ENCODE data around the gene ROR1. TPM values are rescaled to one million over a fixed set of nuclear protein-coding genes. Genes with fewer than 3 reads are reported as not detected.

ROR1 gene
- total and polyA plus RNA-seq, 2 of the 4 experiments (the other 2 are of a cell fraction) = 4.4 to 10.0 TPM

DNA sequence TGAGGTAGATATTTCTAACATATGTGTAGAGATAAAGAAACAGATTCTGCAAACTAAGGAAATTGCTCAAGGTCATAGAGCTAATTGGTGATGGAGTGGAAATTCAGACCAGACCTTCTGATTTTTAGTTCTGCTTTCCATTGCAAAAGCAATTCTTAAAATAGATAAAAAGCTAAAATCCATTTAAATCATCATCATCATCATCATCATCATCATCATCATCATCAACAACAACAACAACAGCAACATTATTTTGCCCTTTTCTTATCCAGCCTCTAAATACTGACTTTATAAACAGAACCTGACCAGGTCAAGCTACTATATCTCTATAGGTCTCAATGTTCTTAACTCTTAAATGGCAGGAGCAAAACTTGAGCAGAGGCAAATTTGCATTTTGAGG, 14.0 kb upstream of the ROR1 start:
- CTCF ChIA-PET = interaction anchor here (0.6 to 1.3 kb wide), 2 partner anchors 225 to 377 kb away, joined by 3 to 4 read pairs; no protein-coding TSS in a partner anchor
- POLR2A ChIA-PET (ENCODE audit: unreplicated experiment) = no interaction called here
- no peak overlapping the region for H3K4me3 ChIP-seq (ENCODE audit: insufficient read depth, low read depth, low read length)
- peaks cover 2% of the 10 kb centered on the region; the same call in 1 of the 2 replicates for H3K27me3 ChIP-seq (ENCODE audit: control insufficient read depth, insufficient read depth, low read length)
- H2AK9ac ChIP-seq (replicated peaks; ENCODE audit: low read depth, low read length, poor library complexity) = no peak overlapping the region
- no peak overlapping the region for H2BK5ac ChIP-seq (ENCODE audit: low read depth, low read length, poor library complexity, severe bottlenecking)
- H2BK20ac ChIP-seq (ENCODE audit: low read depth, low read length) = no peak overlapping the region
- dilution Hi-C loops (cut with HindIII; ENCODE audit: low sequenced_read_pairs, unreplicated experiment) = no loop called here
- H2AK5ac ChIP-seq (ENCODE audit: low read depth, low read length) = no peak overlapping the region
- H3K56ac ChIP-seq (ENCODE audit: extremely low read depth, insufficient read depth, low read length) = no peak overlapping the region
- no peak overlapping the region for H3K4ac ChIP-seq (ENCODE audit: low read depth, low read length)
- H3K4me1 ChIP-seq (ENCODE audit: control insufficient read depth, insufficient read depth, low read length) = no peaks in the 10 kb centered on the region
- TF ChIP-seq RAD21 (IDR thresholded peaks at IDR 0.05; ENCODE audit: low read length) (no peak), MAFK (IDR thresholded peaks at IDR 0.05; ENCODE audit: low read depth, low read length) (no peak), CHD1 (IDR thresholded peaks at IDR 0.05; ENCODE audit: low read depth, low read length) (no peak), MAZ (IDR thresholded peaks at IDR 0.05; ENCODE audit: borderline replicate concordance, low read depth, low read length) (no peak), MXI1 (IDR thresholded peaks at IDR 0.05; ENCODE audit: borderline replicate concordance, low read depth, low read length) (no peak), RFX5 (IDR thresholded peaks at IDR 0.05; ENCODE audit: low read depth, low read length) (no peak), FOS (IDR thresholded peaks at IDR 0.05; ENCODE audit: low read depth, low read length) (no peak), CEBPB (IDR thresholded peaks at IDR 0.05; ENCODE audit: low read depth, low read length) (no peak), POLR2A (IDR thresholded peaks at IDR 0.05; ENCODE audit: low read depth, low read length) (no peak), BHLHE40 (IDR thresholded peaks at IDR 0.05; ENCODE audit: low read depth, low read length) (no peak), SMC3 (IDR thresholded peaks at IDR 0.05; ENCODE audit: low read depth, low read length) (no peak), RCOR1 (IDR thresholded peaks at IDR 0.05; ENCODE audit: insufficient replicate concordance, low read length) (no peak), NFE2L2 (IDR thresholded peaks at IDR 0.05; ENCODE audit: low read depth, low read length) (no peak)
- TF ChIP-seq, protein P1, sequence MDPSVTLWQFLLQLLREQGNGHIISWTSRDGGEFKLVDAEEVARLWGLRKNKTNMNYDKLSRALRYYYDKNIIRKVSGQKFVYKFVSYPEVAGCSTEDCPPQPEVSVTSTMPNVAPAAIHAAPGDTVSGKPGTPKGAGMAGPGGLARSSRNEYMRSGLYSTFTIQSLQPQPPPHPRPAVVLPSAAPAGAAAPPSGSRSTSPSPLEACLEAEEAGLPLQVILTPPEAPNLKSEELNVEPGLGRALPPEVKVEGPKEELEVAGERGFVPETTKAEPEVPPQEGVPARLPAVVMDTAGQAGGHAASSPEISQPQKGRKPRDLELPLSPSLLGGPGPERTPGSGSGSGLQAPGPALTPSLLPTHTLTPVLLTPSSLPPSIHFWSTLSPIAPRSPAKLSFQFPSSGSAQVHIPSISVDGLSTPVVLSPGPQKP (IDR thresholded peaks at IDR 0.05; ENCODE audit: borderline replicate concordance, low read depth, low read length) = no peak
- TF ChIP-seq, protein P2, sequence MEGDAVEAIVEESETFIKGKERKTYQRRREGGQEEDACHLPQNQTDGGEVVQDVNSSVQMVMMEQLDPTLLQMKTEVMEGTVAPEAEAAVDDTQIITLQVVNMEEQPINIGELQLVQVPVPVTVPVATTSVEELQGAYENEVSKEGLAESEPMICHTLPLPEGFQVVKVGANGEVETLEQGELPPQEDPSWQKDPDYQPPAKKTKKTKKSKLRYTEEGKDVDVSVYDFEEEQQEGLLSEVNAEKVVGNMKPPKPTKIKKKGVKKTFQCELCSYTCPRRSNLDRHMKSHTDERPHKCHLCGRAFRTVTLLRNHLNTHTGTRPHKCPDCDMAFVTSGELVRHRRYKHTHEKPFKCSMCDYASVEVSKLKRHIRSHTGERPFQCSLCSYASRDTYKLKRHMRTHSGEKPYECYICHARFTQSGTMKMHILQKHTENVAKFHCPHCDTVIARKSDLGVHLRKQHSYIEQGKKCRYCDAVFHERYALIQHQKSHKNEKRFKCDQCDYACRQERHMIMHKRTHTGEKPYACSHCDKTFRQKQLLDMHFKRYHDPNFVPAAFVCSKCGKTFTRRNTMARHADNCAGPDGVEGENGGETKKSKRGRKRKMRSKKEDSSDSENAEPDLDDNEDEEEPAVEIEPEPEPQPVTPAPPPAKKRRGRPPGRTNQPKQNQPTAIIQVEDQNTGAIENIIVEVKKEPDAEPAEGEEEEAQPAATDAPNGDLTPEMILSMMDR (conservative IDR thresholded peaks at IDR 0.05; ENCODE audit: low read depth, low read length) = no peak
- TF ChIP-seq, protein P3, sequence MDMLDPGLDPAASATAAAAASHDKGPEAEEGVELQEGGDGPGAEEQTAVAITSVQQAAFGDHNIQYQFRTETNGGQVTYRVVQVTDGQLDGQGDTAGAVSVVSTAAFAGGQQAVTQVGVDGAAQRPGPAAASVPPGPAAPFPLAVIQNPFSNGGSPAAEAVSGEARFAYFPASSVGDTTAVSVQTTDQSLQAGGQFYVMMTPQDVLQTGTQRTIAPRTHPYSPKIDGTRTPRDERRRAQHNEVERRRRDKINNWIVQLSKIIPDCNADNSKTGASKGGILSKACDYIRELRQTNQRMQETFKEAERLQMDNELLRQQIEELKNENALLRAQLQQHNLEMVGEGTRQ (IDR thresholded peaks at IDR 0.05; ENCODE audit: low read depth, low read length) = no peak
- no peak overlapping the region for H3K23ac ChIP-seq (ENCODE audit: low read depth, low read length)
- no peaks in the 10 kb centered on the region for H3K79me1 ChIP-seq (ENCODE audit: low read depth in 1 of 2, low read length in 2 of 2)
- H3K18ac ChIP-seq (ENCODE audit: low read depth, low read length) = no peak overlapping the region
- H3K9ac ChIP-seq (ENCODE audit: low read depth, low read length) = no peak overlapping the region
- no peaks in the 10 kb centered on the region for H3K36me3 ChIP-seq (ENCODE audit: control insufficient read depth, insufficient read depth, low read length)
- no peaks in the 10 kb centered on the region for H3K9me3 ChIP-seq (ENCODE audit: control insufficient read depth, insufficient read depth, low read length)
- BruUV-seq (replicated peaks) = no TSS peak
- no peak overlapping the region for H4K5ac ChIP-seq (ENCODE audit: low read depth, low read length)
- ATAC-seq (ENCODE audit: low read depth) (no peak), DNase-seq (no peak)
- no peaks in the 10 kb centered on the region for H4K20me1 ChIP-seq (ENCODE audit: insufficient read depth, low read length)
- H3K14ac ChIP-seq (replicated peaks; ENCODE audit: low read depth, low read length) = no peak overlapping the region
- no peak overlapping the region for H4K8ac ChIP-seq (ENCODE audit: low read depth in 2 of 2, low read length in 2 of 2)
- no peak overlapping the region for H3K4me2 ChIP-seq (ENCODE audit: low read depth, low read length)
- H2AFZ ChIP-seq (replicated peaks; ENCODE audit: low read length, poor library complexity) = no peak overlapping the region
- no peak overlapping the region for H3K27ac ChIP-seq (ENCODE audit: insufficient read depth, low read length)
- in situ Hi-C loops (cut with MboI; ENCODE audit: low sequenced_read_pairs) = no loop called here
- no peaks in the 10 kb centered on the region for H3K9me1 ChIP-seq (ENCODE audit: insufficient read depth, low read length)
- H2BK15ac ChIP-seq (ENCODE audit: low read depth, low read length) = no peak overlapping the region
- no peak overlapping the region for H4K91ac ChIP-seq (ENCODE audit: insufficient read depth, low read depth, low read length)
- H2BK120ac ChIP-seq (ENCODE audit: low read depth, low read length) = no peak overlapping the region
- intact Hi-C loops (cut with micrococcal nuclease) = no loop called here
